Caco-2 (cell line): ENCODE results near the gene GRHPR. TPM values are rescaled to one million over a fixed set of nuclear protein-coding genes. Genes with fewer than 3 reads are reported as not detected.

Experiments used
- BruUV-seq: library from RNA; stranded (reverse); fragments of 400-500 nt; replicated peaks from 2 replicates; lab custom pipeline; 2021; lab: Mats Ljungman, UMichigan
- CTCF ChIA-PET: fragments of 300-600 bp; sonication (Branson Sonifier 250); formaldehyde crosslinking; loops from one replicate; lab custom pipeline; 2022; ENCODE audit warnings: antibody characterized with exemption; lab: Charles Lee
- POLR2A ChIA-PET: fragments of 300-600 bp; sonication (Branson Sonifier 250); formaldehyde crosslinking; loops from one replicate; lab custom pipeline; 2022; ENCODE audit warnings: antibody characterized with exemption; lab: Charles Lee
- DNase-seq, 2 experiments: peaks; one replicate each; pipeline versions ENCODE4 v3.0.0 to v3.0.0-alpha.2; 2020 to 2022
- H3K27me3 ChIP-seq: replicated peaks from 2 replicates; pipeline ENCODE4 v1.6.0; 2011; ENCODE audit warnings: low read length; ENCODE audit not compliant: control insufficient read depth, insufficient read depth
- H3K36me3 ChIP-seq: 2 replicates; pipeline ENCODE4 v1.5.1; 2011; ENCODE audit warnings: low read length; ENCODE audit not compliant: control insufficient read depth, insufficient read depth
- H3K4me1 ChIP-seq: fragments of 250-450 bp; sonication (Bioruptor Pico); 2 replicates; pipeline ENCODE4 v1.5.1; 2020; ENCODE audit warnings: mild to moderate bottlenecking
- H3K4me3 ChIP-seq: 2 replicates; pipeline ENCODE4 v1.5.1; 2011; ENCODE audit warnings: low read depth, mild to moderate bottlenecking, control low read depth, low read length
- H3K9me3 ChIP-seq: fragments of 250-450 bp; sonication (Bioruptor Pico); 2 replicates; pipeline ENCODE4 v1.5.1; 2020; ENCODE audit warnings: mild to moderate bottlenecking, moderate library complexity
- H3K27ac Mint-ChIP-seq: one replicate; pipeline ENCODE4 v1.8.0; 2022; ENCODE audit warnings: mixed read lengths; ENCODE audit not compliant: unreplicated experiment
- H3K27me3 Mint-ChIP-seq: one replicate; pipeline ENCODE4 v1.8.0; 2022; ENCODE audit warnings: mixed read lengths; ENCODE audit not compliant: insufficient read depth, unreplicated experiment
- H3K36me3 Mint-ChIP-seq: one replicate; pipeline ENCODE4 v1.8.0; 2022; ENCODE audit warnings: mild to moderate bottlenecking, mixed read lengths; ENCODE audit not compliant: insufficient read depth, unreplicated experiment
- H3K4me1 Mint-ChIP-seq: one replicate; pipeline ENCODE4 v1.8.0; 2022; ENCODE audit warnings: low read depth, mixed read lengths; ENCODE audit not compliant: unreplicated experiment
- H3K4me3 Mint-ChIP-seq: one replicate; pipeline ENCODE4 v1.8.0; 2022; ENCODE audit warnings: mild to moderate bottlenecking, moderate library complexity, mixed read lengths; ENCODE audit not compliant: unreplicated experiment
- H3K9me3 Mint-ChIP-seq: one replicate; pipeline ENCODE4 v1.8.0; 2022; ENCODE audit warnings: mixed read lengths; ENCODE audit not compliant: unreplicated experiment
- intact Hi-C: fragments of 100-400 bp; cut with micrococcal nuclease; formaldehyde crosslinking; loops from one replicate; pipeline ENCODE4 v1.10.0; 2022; ENCODE audit not compliant: unreplicated experiment
- total RNA-seq: library from RNA; stranded (reverse); gene quantifications from 2 replicates; pipeline ENCODE4 v1.2.3, GENCODE V29; 2022
- TF ChIP-seq, protein P1 (sequence below), 2 experiments: fragments of 200-600 bp in 1 of 2; IDR thresholded peaks; 1 replicate in 1 of 2; 2 replicates in 1 of 2; pipeline versions ENCODE4 v1.5.1 to v1.8.0; 2011 to 2022; ENCODE audit warnings: antibody characterized with exemption in 1 of 2, control low read depth in 1 of 2, inconsistent platforms in 1 of 2, low read depth in 1 of 2, low read length in 1 of 2, mild to moderate bottlenecking in 1 of 2, moderate library complexity in 1 of 2; ENCODE audit not compliant: insufficient read depth in 1 of 2, severe bottlenecking in 1 of 2, unreplicated experiment in 1 of 2

GRHPR gene
- total RNA-seq, 1 experiment from 2014 or later, result 82.5 TPM

DNA sequence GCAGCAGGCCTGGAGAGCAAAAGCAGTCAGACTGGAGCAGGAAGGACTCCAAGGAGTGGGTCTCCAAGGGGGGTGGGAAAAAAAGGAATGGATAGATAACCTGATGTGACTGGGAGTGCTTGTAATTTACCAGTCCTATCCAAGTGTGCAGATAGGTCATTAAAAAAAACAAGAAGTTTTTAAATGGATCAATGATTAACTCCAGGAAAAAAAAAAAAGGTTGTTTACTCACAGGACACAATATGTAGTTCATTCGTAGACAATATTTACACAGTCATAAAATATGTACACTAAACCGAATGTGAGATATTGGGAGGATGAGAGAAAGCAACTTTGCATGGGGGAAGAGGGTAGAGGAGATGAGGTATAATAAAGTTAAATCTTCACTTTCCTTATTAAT is 22.4 kb downstream of the GRHPR start:
- Histone ChIP-seq H3K4me3 (no peak overlapping the region), H3K27me3 (no peaks in the 10 kb centered on the region), H3K9me3 (no peaks in the 10 kb centered on the region), H3K4me1 (peaks cover 13% of the 10 kb centered on the region), H3K36me3 (peaks cover 4% of the 10 kb centered on the region)
- no peak for DNase-seq
- H3K27ac Mint-ChIP-seq, result no peak overlapping the region
- no TSS peak for BruUV-seq
- intact Hi-C loops, result no loop called here
- TF ChIP-seq, protein P1, sequence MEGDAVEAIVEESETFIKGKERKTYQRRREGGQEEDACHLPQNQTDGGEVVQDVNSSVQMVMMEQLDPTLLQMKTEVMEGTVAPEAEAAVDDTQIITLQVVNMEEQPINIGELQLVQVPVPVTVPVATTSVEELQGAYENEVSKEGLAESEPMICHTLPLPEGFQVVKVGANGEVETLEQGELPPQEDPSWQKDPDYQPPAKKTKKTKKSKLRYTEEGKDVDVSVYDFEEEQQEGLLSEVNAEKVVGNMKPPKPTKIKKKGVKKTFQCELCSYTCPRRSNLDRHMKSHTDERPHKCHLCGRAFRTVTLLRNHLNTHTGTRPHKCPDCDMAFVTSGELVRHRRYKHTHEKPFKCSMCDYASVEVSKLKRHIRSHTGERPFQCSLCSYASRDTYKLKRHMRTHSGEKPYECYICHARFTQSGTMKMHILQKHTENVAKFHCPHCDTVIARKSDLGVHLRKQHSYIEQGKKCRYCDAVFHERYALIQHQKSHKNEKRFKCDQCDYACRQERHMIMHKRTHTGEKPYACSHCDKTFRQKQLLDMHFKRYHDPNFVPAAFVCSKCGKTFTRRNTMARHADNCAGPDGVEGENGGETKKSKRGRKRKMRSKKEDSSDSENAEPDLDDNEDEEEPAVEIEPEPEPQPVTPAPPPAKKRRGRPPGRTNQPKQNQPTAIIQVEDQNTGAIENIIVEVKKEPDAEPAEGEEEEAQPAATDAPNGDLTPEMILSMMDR (IDR thresholded peaks at IDR 0.05; ENCODE audit: insufficient read depth in 1 of 2, low read depth in 1 of 2, low read length in 1 of 2, severe bottlenecking in 1 of 2, unreplicated experiment in 1 of 2), result no peak
- H3K9me3 Mint-ChIP-seq, result no peaks in the 10 kb centered on the region
- POLR2A ChIA-PET, result interaction anchor here (0.6 kb wide), 1 partner anchor 58 kb away, joined by 3 read pairs; no protein-coding TSS in a partner anchor
- CTCF ChIA-PET, result no interaction called here
- H3K36me3 Mint-ChIP-seq, result peaks cover 36% of the 10 kb centered on the region
- no peaks in the 10 kb centered on the region for H3K27me3 Mint-ChIP-seq
- peaks cover 10% of the 10 kb centered on the region for H3K4me1 Mint-ChIP-seq
- H3K4me3 Mint-ChIP-seq, result no peak overlapping the region

DNA sequence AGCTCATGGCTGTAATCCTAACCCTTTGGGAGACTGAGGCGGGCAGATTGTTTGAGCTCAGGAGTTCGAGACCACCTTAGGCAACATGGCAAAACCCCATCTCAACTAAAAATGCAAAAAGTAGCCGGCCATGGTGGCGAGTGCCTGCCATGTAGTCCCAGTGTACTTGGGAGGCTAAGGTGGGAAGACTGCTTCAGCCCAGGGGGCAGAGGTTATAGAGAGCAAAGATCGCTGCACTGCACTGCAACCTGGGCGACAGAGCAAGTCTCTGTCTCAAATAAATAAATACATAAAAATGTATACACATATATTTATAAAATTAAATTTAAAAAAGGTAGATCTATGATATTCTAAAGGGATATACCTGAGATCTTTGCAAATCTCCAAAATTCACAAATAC is 23.3 kb downstream of the GRHPR start:
- H3K9me3 ChIP-seq, result no peaks in the 10 kb centered on the region
- H3K4me1 ChIP-seq, result peaks cover 13% of the 10 kb centered on the region
- Mint-ChIP-seq H3K27ac (no peak overlapping the region), H3K4me3 (no peak overlapping the region), H3K9me3 (no peaks in the 10 kb centered on the region), H3K4me1 (peaks cover 10% of the 10 kb centered on the region), H3K36me3 (peaks cover 31% of the 10 kb centered on the region), H3K27me3 (no peaks in the 10 kb centered on the region)
- H3K4me3 ChIP-seq, result no peak overlapping the region
- no peaks in the 10 kb centered on the region for H3K27me3 ChIP-seq
- ChIA-PET POLR2A (no interaction called here), CTCF (no interaction called here)
- TF ChIP-seq, protein P1 (IDR thresholded peaks at IDR 0.05; ENCODE audit: insufficient read depth in 1 of 2, low read depth in 1 of 2, low read length in 1 of 2, severe bottlenecking in 1 of 2, unreplicated experiment in 1 of 2), result no peak
- no peak for DNase-seq
- H3K36me3 ChIP-seq, result 0 out of 2 replicates have a peak, but pooled peaks cover 2% of the 10 kb centered on the region
- intact Hi-C loops, result no loop called here
- BruUV-seq, result no TSS peak

DNA sequence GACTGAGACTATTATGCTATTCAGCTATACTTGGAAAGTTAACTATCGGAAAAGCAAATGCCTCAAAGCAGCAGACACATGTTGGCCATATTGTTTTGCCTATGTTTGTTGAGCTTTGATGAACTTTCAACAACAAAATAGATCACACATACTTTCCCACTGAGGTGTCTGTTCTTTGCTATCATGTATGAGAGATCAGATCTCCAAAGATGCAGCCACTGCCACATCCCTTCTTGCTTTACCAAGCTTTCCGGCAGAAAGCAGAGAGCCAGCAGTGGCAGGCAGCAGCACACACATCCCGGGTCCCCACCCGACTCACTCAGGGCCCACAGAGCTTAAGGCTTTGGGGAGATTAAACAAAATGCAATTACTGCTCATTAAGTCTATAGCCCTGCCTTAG is 23.9 kb downstream of the GRHPR start:
- Histone ChIP-seq H3K4me3 (no peak overlapping the region), H3K4me1 (peaks cover 13% of the 10 kb centered on the region), H3K36me3 (0 out of 2 replicates have a peak, but pooled peaks cover 2% of the 10 kb centered on the region), H3K27me3 (no peaks in the 10 kb centered on the region), H3K9me3 (no peaks in the 10 kb centered on the region)
- Mint-ChIP-seq H3K4me3 (no peak overlapping the region), H3K9me3 (no peaks in the 10 kb centered on the region), H3K36me3 (peaks cover 26% of the 10 kb centered on the region), H3K27ac (no peak overlapping the region), H3K4me1 (peaks cover 10% of the 10 kb centered on the region), H3K27me3 (no peaks in the 10 kb centered on the region)
- ChIA-PET POLR2A (no interaction called here), CTCF (no interaction called here)
- TF ChIP-seq, protein P1 (IDR thresholded peaks at IDR 0.05; ENCODE audit: insufficient read depth in 1 of 2, low read depth in 1 of 2, low read length in 1 of 2, severe bottlenecking in 1 of 2, unreplicated experiment in 1 of 2), result no peak
- no TSS peak for BruUV-seq
- DNase-seq, result no peak
- intact Hi-C loops, result no loop called here
